Lower lobe of right lung (tissue), 2 donors: ENCODE measurements around the gene CA10. TPM values are rescaled to one million over a fixed set of nuclear protein-coding genes. Genes with fewer than 3 reads are reported as not detected.

Experiments used
- ATAC-seq, 2 donors: fragments of 200-7000 bp; cut with Tn5 transposase; one replicate each; pipeline ENCODE4 v1.9.1; 2020 to 2022; ENCODE audit warnings: mild to moderate bottlenecking in 2 of 2, moderate library complexity in 2 of 2
- DNase-seq: peaks from one replicate; pipeline ENCODE4 v3.0.0-alpha.2; 2020
- H3K27ac ChIP-seq: fragments of 200-600 bp; one replicate; pipeline ENCODE4 v1.8.0; 2022
- H3K27me3 ChIP-seq: fragments of 200-600 bp; one replicate; pipeline ENCODE4 v1.8.0; 2022; ENCODE audit warnings: low read depth
- H3K36me3 ChIP-seq: fragments of 200-600 bp; one replicate; pipeline ENCODE4 v1.8.0; 2022; ENCODE audit warnings: mild to moderate bottlenecking
- H3K4me1 ChIP-seq: fragments of 200-600 bp; one replicate; pipeline ENCODE4 v1.8.0; 2022
- H3K4me3 ChIP-seq: fragments of 200-600 bp; one replicate; pipeline ENCODE4 v1.8.0; 2022; ENCODE audit warnings: mild to moderate bottlenecking
- H3K9me3 ChIP-seq: fragments of 200-600 bp; one replicate; pipeline ENCODE4 v1.8.0; 2022
- intact Hi-C: fragments of 100-400 bp; cut with DNase I; formaldehyde crosslinking; loops from one replicate; pipeline ENCODE4 v1.11.0; 2022
- total RNA-seq: library from RNA; stranded (reverse); fragmentation: NEBNext Ultra II Directional; extraction: Animal tissue kit (Norgen Biotek cat#: 25700); gene quantifications from one replicate; pipeline ENCODE4 v1.2.1, GENCODE V29; 2021
- TF ChIP-seq, protein P1 (sequence below): fragments of 200-600 bp; IDR thresholded peaks from one replicate; pipeline ENCODE4 v1.8.0; 2022; ENCODE audit warnings: antibody characterized with exemption, mild to moderate bottlenecking
- donor health status: DM: no; HTN: yes; CAD: no; lungs with severe emphysema.

CA10 gene
- total RNA-seq, 1 donor from 2014 or later = not detected

DNA sequence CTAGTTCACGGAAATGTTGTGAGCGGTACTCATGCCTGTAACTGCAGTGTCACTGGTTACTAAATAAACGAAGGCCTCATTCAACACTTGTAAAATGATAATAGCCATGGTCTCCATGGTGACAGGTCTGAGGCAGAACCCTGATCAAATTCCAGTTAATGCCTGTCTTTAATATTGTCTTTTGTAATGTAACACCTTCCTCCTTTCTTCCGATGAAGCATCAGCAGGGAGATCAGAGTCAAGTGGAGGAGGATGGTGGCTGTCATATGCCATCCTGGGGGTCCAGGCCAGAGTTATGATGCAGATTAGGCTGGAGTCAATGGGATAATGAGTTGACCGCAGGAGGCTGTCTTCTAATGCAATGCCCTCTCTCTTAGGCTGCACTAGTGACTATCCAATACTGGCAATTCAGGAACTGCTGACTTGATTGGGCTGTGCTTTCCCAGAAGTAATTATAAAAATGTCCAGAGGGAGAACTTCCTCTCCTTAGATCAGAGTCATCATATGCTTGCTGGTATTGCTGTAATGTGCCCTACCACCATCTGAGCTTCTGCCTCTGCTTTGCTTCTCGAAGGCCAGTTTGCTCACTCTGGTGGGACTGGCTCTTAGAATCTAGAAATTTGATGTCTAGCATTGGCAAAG, 419.1 kb downstream of the CA10 start:
- DNase-seq = no peak
- no peak overlapping the region for H3K27ac ChIP-seq
- H3K36me3 ChIP-seq = no peaks in the 10 kb centered on the region
- ATAC-seq = no peak
- H3K9me3 ChIP-seq = no peaks in the 10 kb centered on the region
- H3K4me3 ChIP-seq = no peak overlapping the region
- no peaks in the 10 kb centered on the region for H3K4me1 ChIP-seq
- intact Hi-C loops = no loop called here
- H3K27me3 ChIP-seq = no peaks in the 10 kb centered on the region
- TF ChIP-seq, protein P1, sequence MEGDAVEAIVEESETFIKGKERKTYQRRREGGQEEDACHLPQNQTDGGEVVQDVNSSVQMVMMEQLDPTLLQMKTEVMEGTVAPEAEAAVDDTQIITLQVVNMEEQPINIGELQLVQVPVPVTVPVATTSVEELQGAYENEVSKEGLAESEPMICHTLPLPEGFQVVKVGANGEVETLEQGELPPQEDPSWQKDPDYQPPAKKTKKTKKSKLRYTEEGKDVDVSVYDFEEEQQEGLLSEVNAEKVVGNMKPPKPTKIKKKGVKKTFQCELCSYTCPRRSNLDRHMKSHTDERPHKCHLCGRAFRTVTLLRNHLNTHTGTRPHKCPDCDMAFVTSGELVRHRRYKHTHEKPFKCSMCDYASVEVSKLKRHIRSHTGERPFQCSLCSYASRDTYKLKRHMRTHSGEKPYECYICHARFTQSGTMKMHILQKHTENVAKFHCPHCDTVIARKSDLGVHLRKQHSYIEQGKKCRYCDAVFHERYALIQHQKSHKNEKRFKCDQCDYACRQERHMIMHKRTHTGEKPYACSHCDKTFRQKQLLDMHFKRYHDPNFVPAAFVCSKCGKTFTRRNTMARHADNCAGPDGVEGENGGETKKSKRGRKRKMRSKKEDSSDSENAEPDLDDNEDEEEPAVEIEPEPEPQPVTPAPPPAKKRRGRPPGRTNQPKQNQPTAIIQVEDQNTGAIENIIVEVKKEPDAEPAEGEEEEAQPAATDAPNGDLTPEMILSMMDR = no peak

DNA sequence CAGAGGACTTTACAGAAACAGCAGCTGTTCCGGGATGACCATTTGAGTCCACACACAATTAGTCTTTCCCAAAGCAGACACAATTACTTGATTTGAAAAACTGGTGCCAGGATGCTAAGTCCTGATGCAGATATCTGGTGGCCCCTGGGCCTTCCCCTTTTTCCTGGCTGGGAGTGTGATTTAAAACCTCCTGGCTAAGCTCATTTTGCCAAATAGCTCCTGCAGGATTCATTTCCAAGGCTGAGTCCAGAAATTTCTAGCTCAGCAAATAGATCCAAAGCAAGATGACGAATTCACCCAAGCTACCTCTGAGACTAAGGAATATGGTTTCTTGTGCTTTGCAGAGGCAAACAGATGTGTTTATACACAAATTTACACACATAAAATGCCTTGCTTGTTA, 422.2 kb downstream of the CA10 start:
- no peaks in the 10 kb centered on the region for H3K9me3 ChIP-seq
- TF ChIP-seq, protein P1 = no peak
- no peaks in the 10 kb centered on the region for H3K4me1 ChIP-seq
- H3K27ac ChIP-seq = no peak overlapping the region
- H3K36me3 ChIP-seq = no peaks in the 10 kb centered on the region
- no peaks in the 10 kb centered on the region for H3K27me3 ChIP-seq
- no peak for ATAC-seq
- no peak overlapping the region for H3K4me3 ChIP-seq
- intact Hi-C loops = no loop called here
- DNase-seq = no peak

DNA sequence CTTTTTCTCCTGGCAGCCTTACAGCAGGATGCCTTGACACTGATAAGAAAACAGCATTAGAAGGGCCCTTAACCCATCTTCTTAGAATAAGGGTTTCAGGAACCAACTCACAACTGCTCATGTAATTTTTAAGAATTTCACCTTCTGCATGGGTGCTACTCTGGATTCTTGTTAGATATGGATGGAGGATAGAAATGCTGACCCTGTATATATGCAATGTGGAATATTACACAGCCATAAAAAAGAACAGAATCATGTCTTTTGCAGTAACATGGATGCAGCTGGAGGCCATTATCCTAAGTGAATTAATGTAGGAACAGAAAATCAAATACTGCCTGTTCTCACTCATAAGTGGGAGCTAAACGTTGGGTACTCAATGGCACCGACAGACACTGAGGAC, 423.5 kb downstream of the CA10 start:
- H3K36me3 ChIP-seq = no peaks in the 10 kb centered on the region
- TF ChIP-seq, protein P1 = no peak
- intact Hi-C loops = no loop called here

DNA sequence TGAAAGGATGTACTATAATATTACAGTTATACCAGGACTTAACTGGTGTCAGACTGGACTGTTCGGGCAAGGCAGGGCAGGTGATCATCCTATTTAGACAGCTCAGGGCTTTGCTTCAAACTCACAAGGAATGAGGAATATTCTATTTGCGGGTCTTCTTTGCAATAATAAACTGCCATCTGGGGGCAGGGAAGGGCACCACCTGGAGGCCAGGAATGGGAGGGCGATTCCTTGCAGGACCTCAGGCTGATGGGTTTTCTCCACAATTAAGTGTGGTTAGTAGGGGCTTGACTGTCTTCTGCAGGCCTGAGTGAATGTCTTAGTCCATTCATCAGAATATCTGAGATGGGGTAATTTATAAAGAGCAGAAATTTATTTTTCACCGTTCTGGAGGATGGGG, 424.1 kb downstream of the CA10 start:
- no peak overlapping the region for H3K27ac ChIP-seq
- no peaks in the 10 kb centered on the region for H3K9me3 ChIP-seq
- no peak overlapping the region for H3K4me3 ChIP-seq
- intact Hi-C loops = no loop called here
- ATAC-seq (peak in 1 of 2 donors; percentile 33), DNase-seq (no peak)
- H3K36me3 ChIP-seq = no peaks in the 10 kb centered on the region
- H3K4me1 ChIP-seq = no peaks in the 10 kb centered on the region
- no peaks in the 10 kb centered on the region for H3K27me3 ChIP-seq
- TF ChIP-seq, protein P1 = no peak

More for the DNA sequence above, 423.5 kb downstream of the CA10 start:
- H3K4me3 ChIP-seq = no peak overlapping the region
- H3K4me1 ChIP-seq = no peaks in the 10 kb centered on the region
- H3K27ac ChIP-seq = no peak overlapping the region
- no peaks in the 10 kb centered on the region for H3K9me3 ChIP-seq
- H3K27me3 ChIP-seq = no peaks in the 10 kb centered on the region
- ATAC-seq = no peak
- DNase-seq = no peak

DNA sequence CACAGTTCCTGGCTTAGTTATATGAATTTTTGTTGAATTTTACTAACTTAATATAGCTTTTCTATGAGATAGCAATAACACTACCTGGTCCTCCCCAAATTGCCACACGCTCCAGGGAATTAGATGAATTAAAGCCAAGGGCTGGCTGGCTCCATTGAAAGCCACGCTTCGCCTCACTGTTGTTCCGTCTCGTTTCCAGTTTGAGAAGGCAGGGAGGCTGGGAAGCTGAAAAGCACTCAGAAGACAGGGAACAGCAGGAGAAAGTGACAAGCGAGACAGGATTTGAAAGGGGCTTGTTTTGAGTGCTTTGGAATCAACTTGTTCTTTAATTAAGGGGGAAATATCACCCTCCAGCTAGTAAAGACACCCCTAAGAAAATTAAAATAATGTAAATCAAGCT, 425.3 kb downstream of the CA10 start:
- Histone ChIP-seq H3K27me3 (no peaks in the 10 kb centered on the region), H3K36me3 (no peaks in the 10 kb centered on the region), H3K9me3 (no peaks in the 10 kb centered on the region), H3K4me1 (no peaks in the 10 kb centered on the region), H3K4me3 (no peak overlapping the region), H3K27ac (no peak overlapping the region)
- DNase-seq (no peak), ATAC-seq (no peak)
- intact Hi-C loops = no loop called here
- TF ChIP-seq, protein P1 = no peak
